T follicular helper cell (primary cell): ENCODE measurements around the gene CFAP46.

ENCODE experiments used
- DNase-seq: peaks from one replicate; pipeline ENCODE4 v3.0.0-alpha.2; 2020; ENCODE audit warnings: low read depth

CFAP46 gene

DNA sequence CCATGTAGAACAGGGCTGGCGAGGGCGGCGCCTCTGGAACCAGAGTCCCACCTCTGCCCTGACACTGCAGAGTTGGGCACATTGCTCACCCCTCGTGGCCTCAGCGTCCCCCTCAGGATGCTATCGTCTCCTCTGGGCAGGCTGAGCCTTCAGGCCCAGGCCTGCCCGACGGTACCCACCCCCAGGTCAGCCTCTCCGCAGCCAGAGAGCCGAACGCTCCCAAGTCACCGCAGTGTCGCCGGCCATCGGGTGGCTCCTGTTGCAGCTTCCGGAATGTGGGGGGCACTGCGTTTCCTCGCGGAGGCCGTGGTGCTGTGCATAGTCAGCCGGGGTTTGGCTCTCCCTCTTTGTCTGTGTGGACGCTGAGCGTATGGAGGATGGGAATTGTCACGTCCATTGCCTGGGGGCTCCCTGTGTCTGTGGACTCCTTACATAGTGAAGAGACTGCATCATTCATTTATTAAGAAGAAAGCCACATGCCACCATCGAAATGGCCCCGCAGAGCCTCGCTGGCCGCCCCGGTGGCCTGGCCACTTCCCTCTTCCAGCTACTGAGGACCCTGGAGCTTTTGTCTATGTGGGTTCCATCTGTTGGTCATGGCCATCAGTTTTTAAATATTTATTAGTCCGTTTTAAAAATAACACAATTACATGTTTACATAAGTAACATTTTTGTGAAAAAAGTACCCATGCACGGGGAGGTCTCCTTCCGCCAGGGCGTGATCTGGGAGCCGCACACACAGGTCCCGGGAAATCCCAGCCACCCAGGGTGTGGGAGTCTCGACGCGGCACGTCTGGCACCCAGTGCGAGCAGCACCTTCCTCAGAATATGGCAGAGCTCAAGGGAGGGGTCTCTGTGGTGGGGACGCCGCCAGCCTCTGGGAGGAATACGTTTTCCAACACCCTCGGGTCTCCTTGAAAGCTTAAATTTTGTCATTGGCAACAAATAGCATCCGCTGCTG lies 172.0 kb downstream of the CFAP46 start:
- no peak for DNase-seq

DNA sequence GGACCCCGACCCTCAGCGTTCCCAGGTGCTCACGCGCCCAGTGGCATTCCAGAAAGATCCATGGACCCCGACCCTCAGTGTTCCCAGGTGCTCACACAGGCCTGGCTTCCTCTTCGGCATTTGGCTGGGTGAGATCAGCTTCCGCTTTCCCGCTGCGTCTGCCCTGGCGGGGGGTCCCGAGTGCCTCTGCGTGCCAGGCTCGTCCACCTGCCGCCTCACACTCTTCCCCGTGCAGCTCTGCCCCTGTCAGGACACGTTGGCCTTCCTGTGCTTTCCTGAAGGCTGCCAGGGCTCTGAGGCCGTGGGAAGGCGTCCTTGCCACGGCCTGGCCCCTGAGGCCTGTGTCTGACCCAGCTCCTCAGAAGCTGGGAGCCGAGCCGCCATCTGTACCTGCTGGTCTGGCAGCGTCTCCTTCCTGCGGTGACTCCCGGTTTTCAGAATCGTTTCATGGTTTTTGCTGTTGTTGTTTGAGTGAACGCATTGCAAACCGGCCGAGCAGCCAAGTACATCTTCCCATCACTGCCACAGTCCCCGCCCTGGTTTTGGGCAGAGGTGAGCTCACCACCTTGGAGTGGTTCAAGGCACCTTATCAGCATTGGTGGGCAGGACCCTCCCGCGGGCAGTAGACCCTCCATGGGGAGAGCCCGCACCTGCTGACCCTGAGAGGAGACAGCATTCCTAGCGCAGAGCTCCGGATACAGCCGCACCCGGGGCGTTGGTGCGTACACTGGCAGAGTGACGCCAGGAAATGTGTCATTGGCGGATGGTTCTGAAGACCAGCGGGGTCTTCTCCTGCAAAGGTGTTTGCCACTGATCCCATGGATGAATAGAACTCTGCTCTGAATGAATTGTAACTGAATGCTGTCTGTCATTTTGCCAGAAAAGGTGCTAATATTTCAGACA lies 173.8 kb downstream of the CFAP46 start:
- DNase-seq: no peak

DNA sequence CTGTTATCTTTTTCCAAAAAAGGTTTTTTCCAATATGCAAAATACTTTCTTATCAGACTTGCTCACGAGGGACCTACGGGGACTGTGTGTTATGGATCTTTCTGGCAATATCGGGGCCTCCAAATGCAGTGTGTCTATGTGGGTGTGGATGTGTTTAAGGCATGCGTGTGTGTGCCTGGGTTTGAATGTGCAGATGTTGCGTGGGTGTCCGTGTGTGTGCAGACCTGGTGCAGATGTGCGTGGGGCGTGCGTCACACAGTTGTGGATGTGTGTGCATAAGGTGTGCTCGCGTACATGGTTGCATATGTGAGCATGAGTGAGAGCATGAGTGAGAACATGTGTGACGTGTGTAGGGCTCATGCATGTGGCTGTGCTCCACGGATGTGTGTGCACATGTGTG lies 176.1 kb downstream of the CFAP46 start:
- DNase-seq: no peak

DNA sequence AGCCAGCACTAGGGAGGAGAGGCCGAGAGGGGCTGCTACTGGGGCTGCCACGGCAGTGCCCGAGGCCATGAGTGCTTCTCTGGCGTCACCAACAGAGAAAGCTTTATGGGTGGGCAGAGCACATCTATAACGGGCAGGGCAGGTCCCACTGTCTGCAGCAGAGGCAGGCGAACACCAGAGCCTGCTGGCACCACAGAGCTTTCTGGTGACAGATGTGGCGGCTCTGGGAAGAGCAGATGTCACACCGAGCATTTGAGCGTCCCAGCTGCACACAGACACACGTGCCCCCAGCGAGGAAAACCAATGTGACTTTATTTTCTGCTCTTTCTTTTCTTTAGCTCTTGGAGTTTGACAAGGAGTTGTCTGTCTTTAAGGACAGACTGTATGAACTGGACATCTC lies 176.9 kb downstream of the CFAP46 start:
- no peak for DNase-seq

DNA sequence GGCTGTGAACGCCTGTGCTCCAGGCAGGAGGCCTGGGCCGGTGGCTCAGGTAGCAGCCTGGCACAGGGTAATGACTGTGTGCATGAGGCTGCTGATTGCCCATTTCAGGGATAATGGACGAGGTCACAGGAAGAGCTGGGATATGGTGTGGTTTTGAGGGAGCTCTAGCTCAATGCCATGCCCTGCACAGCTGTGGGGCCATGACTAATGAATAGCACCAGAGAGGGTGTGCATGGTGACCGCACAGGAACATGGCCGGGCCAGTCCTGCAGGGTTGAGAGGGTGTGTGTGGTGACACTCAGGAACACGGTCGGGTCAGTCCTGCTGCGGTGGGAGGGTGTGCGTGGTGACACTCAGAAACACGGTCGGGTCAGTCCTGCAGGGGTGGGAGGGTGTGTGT lies 178.3 kb downstream of the CFAP46 start:
- no peak for DNase-seq

DNA sequence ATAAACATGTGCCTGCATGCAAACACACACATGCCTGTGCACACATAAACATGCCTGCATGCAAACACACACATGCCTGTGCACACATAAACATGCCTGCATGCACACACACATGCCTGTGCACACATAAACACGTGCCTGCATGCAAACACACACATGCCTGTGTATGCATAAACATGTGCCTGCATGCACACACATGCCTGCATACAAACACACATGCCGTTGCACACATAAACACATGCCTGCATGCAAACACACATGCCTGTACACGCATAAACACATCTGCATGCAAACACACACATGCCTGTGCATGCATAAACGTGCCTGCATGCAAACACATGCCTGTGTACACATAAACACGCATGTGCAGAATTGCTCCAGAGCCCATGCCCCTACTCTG lies 178.8 kb downstream of the CFAP46 start:
- DNase-seq: no peak

DNA sequence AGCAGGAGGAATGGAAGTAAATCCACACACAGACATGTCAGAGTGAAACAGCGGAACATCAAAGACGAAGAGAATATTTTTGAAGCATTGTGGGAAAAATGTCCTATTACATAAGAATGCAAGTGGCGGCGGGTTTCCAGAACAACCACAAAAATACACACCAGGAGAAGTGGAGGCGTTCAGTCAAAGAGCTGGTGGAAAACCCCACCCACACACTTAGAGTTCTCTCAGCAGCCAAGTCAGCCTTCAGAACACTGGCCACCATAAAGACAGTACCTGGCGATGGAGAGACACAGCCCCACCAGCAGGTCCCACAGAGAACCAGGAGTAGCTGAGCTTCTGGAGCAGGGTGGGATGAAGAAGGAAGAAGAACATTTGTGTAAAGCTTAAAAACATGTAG lies 180.1 kb downstream of the CFAP46 start:
- no peak for DNase-seq

DNA sequence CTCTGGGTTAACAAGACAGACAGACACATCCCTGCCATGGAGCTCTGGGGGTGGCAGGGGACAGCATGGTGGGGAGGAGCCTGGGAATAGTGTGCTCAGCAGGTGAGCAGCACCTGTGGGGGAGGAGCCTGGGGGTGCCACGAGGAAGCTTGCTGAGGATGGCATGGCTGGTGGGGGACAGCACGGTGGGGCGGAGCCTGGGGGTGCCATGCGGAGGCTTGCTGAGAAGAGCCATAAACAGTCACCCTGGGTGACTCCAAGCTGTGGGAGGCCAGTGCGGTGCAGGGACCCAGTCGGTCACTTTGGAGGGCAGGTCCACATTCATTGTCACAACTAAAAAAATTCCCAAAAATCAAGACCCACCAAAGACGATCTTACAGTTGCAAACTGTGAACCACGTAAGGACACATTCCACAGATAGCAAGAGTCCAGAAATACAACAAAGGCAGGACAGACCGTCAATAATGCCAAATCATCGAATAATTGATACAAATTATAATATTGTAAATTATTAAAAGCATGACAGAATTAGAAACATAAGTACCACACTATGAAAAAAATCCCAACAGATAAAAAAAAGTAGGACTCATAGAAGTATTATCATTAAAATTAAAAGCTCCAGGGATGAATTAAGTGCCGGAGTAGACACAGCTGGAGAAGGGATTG lies 180.8 kb downstream of the CFAP46 start:
- DNase-seq: no peak

DNA sequence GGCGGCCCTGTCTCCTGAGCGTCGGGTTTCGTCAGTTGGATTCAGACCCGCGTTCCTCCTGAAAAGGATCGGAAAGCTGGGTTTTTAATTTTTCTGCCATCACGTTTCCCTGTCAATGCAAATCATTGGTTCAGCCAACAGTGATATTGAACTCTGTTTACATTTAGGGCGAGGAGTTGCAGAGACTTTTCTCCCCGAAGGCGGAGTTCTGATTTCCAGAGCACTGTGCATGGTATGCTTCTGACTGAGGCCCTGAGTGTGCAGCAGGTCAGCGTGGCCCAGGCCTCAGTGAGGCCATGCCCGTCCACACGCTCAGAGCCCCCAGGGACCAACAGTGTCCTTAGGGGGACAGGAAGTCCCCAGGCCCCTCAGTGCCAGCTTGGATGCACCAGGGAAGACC lies 183.5 kb downstream of the CFAP46 start:
- no peak for DNase-seq
